Globus pallidus (tissue), 1 donor: ENCODE measurements around the gene GJD4.

Experiments
- DNase-seq: peaks from one replicate; pipeline ENCODE4 v3.0.0-alpha.2; 2015; ENCODE audit warnings: low spot score

The GJD4 gene

GRCh38 chr10:35626971-35627507, 21.9 kb downstream of the GJD4 start:
- no peak for DNase-seq

GRCh38 chr10:35631404-35631803, 26.3 kb downstream of the GJD4 start:
- DNase-seq, result no peak

- no peak for DNase-seq
Measured at GRCh38 chr10:35632027-35632426, 26.9 kb downstream of the GJD4 start.

- no peak for DNase-seq
Measured at GRCh38 chr10:35633006-35633980, 28.2 kb downstream of the GJD4 start.

GRCh38 chr10:35635576-35635975, 30.4 kb downstream of the GJD4 start:
- peak; percentile 68 for DNase-seq

- DNase-seq, result no peak
Measured at GRCh38 chr10:35636956-35637355, 31.8 kb downstream of the GJD4 start.

- no peak for DNase-seq
Measured at GRCh38 chr10:35637462-35637861, 32.3 kb downstream of the GJD4 start.

GRCh38 chr10:35638101-35638500, 33.0 kb downstream of the GJD4 start:
- DNase-seq, result no peak

GRCh38 chr10:35639021-35639727, 34.0 kb downstream of the GJD4 start:
- no peak for DNase-seq

GRCh38 chr10:35639728-35640401, 34.7 kb downstream of the GJD4 start:
- no peak for DNase-seq

GRCh38 chr10:35640474-35640873, 35.3 kb downstream of the GJD4 start:
- DNase-seq, result peak; percentile 55

- DNase-seq, result no peak
Measured at GRCh38 chr10:35640951-35641675, 36.0 kb downstream of the GJD4 start.

GRCh38 chr10:35641676-35642034, 36.5 kb downstream of the GJD4 start:
- no peak for DNase-seq

- DNase-seq, result peak; percentile 90
Measured at GRCh38 chr10:35642035-35642792, 37.1 kb downstream of the GJD4 start, which contains the start of gene FZD8. TSS of gene FZD8 (minus strand) at chr10:35642296. CDS start at chr10:35641429, 867 bp downstream.

- DNase-seq, result no peak
Measured at GRCh38 chr10:35642793-35643114, 37.6 kb downstream of the GJD4 start.

- DNase-seq, result peak; percentile 56
Measured at GRCh38 chr10:35643151-35644049, 38.3 kb downstream of the GJD4 start.

- DNase-seq, result no peak
Measured at GRCh38 chr10:35644050-35644950, 39.2 kb downstream of the GJD4 start.

GRCh38 chr10:35650894-35651293, 45.8 kb downstream of the GJD4 start:
- DNase-seq, result no peak

- no peak for DNase-seq
Measured at GRCh38 chr10:35652824-35653223, 47.7 kb downstream of the GJD4 start.
